Fibroblast of mammary gland (primary cell): ENCODE results near the gene NAPSA.
A peak's percentile ranks its signal among the peaks of the same experiment; 100 is the strongest.
"Not testable (repeated sequence)": the region's sequence is repeated elsewhere in the genome, so short reads cannot be mapped to it uniquely, and the experiment has no call there.

Source experiments
- DNase-seq: peaks from one replicate; pipeline ENCODE4 v3.0.0-alpha.2; 2010; ENCODE audit warnings: low read depth
- H3K4me3 ChIP-seq: 2 replicates; pipeline ENCODE4 v1.5.1; 2011; ENCODE audit warnings: low read depth, mild to moderate bottlenecking, low read length, moderate library complexity; ENCODE audit not compliant: control insufficient read depth
- CTCF ChIP-seq: conservative IDR thresholded peaks from 2 replicates; pipeline ENCODE4 v1.5.1; 2011; ENCODE audit warnings: low read depth, low read length, inconsistent platforms; ENCODE audit not compliant: control insufficient read depth, insufficient read depth

Gene NAPSA

GRCh38 chr19:50344661-50345318 lies 20.6 kb downstream of the NAPSA start:
- no peak for TF ChIP-seq CTCF
- DNase-seq = no peak
- H3K4me3 ChIP-seq = no peak overlapping the region

GRCh38 chr19:50341091-50341564 lies 24.3 kb downstream of the NAPSA start:
- no peak overlapping the region for H3K4me3 ChIP-seq
- no peak for DNase-seq
- no peak for TF ChIP-seq CTCF

GRCh38 chr19:50340331-50340730 lies 25.1 kb downstream of the NAPSA start:
- no peak for TF ChIP-seq CTCF
- no peak for DNase-seq
- no peak overlapping the region for H3K4me3 ChIP-seq

GRCh38 chr19:50337031-50337430 lies 28.4 kb downstream of the NAPSA start:
- H3K4me3 ChIP-seq, DNase-seq: not testable (repeated sequence)

GRCh38 chr19:50334741-50335421 lies 30.6 kb downstream of the NAPSA start:
- DNase-seq = no peak
- TF ChIP-seq CTCF = no peak
- no peak overlapping the region for H3K4me3 ChIP-seq

- TF ChIP-seq CTCF = no peak
- peak overlapping the region; percentile 52 for H3K4me3 ChIP-seq
- no peak for DNase-seq
These were observed 31.5 kb downstream of the NAPSA start for GRCh38 chr19:50333737-50334617.
